ENCODE measurements around the gene IFT88.

Gene IFT88

DNA sequence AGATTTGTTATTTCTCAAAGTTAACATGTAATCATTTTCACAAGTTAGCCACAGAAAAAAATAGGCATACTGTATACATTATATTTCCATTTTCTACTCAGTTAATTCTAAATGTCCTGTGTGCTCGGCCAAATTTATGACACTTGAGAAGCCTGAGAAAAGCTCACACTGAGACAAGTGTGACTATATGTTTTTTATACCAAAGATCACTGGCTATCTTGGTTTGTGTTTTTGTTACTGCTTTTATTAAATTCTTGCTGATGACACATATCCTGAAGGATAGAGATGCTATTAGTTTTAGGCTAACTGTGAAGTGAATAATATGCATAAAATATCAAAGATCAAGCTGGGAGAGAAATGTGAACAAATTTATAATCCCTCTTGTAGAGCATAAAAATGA, 87.2 kb downstream of the IFT88 start:
- DNase-seq (ENCODE audit: extremely low read depth, low read depth) = no peak
- TF ChIP-seq, protein P1, sequence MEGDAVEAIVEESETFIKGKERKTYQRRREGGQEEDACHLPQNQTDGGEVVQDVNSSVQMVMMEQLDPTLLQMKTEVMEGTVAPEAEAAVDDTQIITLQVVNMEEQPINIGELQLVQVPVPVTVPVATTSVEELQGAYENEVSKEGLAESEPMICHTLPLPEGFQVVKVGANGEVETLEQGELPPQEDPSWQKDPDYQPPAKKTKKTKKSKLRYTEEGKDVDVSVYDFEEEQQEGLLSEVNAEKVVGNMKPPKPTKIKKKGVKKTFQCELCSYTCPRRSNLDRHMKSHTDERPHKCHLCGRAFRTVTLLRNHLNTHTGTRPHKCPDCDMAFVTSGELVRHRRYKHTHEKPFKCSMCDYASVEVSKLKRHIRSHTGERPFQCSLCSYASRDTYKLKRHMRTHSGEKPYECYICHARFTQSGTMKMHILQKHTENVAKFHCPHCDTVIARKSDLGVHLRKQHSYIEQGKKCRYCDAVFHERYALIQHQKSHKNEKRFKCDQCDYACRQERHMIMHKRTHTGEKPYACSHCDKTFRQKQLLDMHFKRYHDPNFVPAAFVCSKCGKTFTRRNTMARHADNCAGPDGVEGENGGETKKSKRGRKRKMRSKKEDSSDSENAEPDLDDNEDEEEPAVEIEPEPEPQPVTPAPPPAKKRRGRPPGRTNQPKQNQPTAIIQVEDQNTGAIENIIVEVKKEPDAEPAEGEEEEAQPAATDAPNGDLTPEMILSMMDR (IDR thresholded peaks at IDR 0.05; ENCODE audit: low read depth, low read length) = no peak

DNA sequence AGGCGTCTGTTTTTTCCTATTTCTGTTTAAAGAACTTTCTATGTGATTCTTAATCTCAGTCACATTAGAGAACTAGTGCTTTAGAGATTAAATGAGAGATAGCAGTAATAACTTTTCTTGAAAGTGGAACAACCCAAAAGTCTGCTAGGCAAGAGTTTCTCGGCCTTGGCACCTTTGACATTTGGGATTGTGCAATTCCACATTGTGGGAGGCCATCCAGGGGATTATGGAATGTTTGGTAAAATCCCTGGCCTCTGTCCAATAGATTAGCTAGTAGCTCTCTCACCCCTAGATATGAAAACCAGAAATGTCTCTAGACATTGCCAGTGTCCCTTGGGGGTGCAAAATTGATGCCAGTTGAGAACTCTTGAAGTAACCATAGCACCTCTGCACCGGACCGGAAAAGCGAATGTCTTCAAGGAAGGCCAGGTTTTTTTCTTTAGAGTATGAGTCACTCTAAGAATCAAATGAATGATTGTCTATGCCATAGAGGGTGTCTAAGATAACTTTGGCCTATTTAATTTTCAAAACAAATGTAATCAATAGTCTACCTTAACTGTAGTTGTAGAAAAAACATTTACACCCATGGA, 91.6 kb downstream of the IFT88 start:
- no peak for DNase-seq (ENCODE audit: extremely low read depth, low read depth)
- TF ChIP-seq, protein P1 (IDR thresholded peaks at IDR 0.05; ENCODE audit: low read depth, low read length) = no peak

DNA sequence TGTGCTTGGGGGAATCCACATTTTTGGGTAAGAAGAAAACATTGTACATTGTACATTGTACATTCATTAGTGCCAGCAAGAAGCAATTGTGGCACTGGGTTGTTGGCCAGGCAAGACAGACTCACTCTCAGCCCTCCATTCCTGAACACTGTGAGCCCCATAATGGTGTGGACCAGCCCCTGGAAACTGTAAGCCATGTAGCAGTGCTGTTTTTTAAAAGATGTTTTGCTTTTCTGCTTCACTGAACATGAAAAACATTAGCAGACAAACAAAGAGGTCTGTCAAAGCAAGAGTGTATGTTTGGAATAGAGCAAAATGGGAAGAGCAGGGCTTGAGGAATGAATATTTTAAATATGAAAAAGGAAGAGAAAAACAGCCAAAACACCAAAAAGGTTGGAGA, 97.4 kb downstream of the IFT88 start:
- DNase-seq (ENCODE audit: extremely low read depth, low read depth) = no peak
- TF ChIP-seq, protein P1 (IDR thresholded peaks at IDR 0.05; ENCODE audit: low read depth, low read length) = no peak

DNA sequence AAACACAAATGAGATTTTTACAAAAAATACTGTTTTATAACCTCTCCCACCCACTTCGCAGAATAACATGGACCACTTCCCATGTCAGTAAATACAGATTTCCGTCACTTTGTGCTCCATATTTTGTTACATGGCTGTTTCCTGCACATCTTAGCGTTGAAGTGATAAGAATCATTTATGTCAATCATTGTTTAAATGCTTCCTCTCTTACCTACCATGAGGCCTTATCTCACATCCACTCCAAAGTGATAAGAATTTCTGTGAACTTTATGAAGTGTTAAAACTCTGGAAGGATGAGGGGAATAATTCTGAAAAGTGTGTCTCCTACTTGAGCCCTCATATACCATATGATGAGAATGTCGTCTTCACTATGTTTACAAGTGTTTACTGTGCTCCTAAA, 100.0 kb downstream of the IFT88 start:
- TF ChIP-seq, protein P1 (IDR thresholded peaks at IDR 0.05; ENCODE audit: low read depth, low read length) = no peak
- no peak for DNase-seq (ENCODE audit: extremely low read depth, low read depth)

DNA sequence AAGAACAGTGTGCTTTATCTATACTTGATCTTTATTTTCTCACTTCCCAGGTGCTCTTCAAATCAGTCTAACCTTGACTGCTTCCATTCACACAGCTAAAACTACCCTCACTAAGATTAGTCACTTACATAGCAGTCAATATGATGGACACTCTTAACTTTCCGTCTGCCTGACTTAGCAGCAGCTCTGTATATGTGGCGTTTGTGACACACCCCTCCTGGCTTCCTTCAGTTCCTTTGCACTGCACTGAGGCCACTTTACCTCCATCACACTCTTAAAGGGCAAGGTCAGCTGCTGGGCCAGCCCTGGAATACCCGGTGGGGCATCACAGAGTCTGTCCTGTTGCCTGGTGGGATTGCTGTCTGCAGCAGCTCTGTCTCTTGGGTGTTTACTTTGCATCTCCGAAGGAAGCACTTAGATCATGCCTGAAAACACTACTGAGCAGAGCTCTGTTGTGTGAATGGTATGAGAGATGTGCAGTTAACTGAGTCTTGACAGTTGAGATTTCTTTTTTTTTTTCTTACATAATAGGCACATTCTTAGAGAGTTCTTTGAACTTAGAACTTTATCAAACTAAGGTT, 101.0 kb downstream of the IFT88 start:
- TF ChIP-seq, protein P1 (IDR thresholded peaks at IDR 0.05; ENCODE audit: low read depth, low read length) = no peak
- DNase-seq (ENCODE audit: extremely low read depth, low read depth) = no peak

DNA sequence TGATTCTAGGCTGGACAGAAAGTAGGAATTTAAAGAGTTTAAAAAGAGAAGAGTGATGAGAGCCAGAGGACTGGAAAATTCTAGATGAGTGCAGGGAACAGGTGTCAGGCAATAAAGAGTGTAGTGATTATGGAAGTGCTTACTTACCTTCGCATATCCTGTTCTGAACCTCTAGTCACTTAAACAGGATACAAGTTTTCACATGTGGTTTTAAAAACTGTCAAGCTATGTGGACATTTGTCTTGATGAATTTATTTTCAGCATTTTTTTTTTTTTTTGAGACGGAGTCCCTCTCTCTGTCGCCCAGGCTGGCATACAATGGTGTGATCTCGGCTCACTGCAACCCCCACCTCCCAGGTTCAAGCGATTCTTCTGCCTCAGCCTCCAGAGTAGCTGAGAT, 102.2 kb downstream of the IFT88 start:
- TF ChIP-seq, protein P1 (IDR thresholded peaks at IDR 0.05; ENCODE audit: low read depth, low read length) = no peak
- no peak for DNase-seq (ENCODE audit: extremely low read depth, low read depth)

DNA sequence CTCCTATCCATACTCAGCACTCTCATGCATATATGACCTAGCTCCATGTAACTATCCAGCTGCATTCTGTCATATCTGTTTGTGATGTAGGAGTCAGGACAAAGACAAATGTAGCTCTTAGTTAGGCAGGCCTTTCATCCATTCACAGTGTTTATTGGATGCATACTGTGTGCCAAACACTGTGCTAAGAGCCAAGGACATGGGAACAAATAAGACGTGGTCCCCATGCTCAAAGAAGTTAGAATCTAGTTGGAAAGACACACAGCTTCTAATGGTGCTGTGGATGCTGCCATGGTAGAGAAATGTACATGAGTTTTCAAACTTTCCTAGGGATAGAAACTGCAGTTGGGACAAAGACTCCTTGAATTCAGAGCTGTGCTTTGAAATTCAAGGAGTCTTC, 104.8 kb downstream of the IFT88 start:
- TF ChIP-seq, protein P1 (IDR thresholded peaks at IDR 0.05; ENCODE audit: low read depth, low read length) = no peak
- DNase-seq (ENCODE audit: extremely low read depth, low read depth) = no peak
